H7 (cell line): ENCODE measurements around the gene NCK1. TPM values are rescaled to one million over a fixed set of nuclear protein-coding genes. Genes with fewer than 3 reads are reported as not detected.
"Not testable (repeated sequence)": the region's sequence is repeated elsewhere in the genome, so short reads cannot be mapped to it uniquely, and the experiment has no call there.

Experiments
- DNase-seq: peaks from one replicate; pipeline ENCODE4 v3.0.0; 2012
- H3K27me3 ChIP-seq: 2 replicates; pipeline ENCODE4 v1.6.0; 2011; ENCODE audit warnings: mild to moderate bottlenecking, low read length; ENCODE audit not compliant: control insufficient read depth, insufficient read depth
- H3K36me3 ChIP-seq: replicated peaks from 2 replicates; pipeline ENCODE4 v1.5.1; 2011; ENCODE audit warnings: low read length; ENCODE audit not compliant: control insufficient read depth, insufficient read depth
- H3K4me3 ChIP-seq: 2 replicates; pipeline ENCODE4 v1.5.1; 2011; ENCODE audit warnings: low read depth, mild to moderate bottlenecking, control low read depth, low read length, moderate library complexity; ENCODE audit not compliant: insufficient read depth
- total RNA-seq: library from RNA; depleted of rRNA; stranded (reverse); fragments of >200 nt; shearing (Covaris generic); gene quantifications from 2 replicates; pipeline ENCODE4 v1.2.3, GENCODE V29; 2014

NCK1 gene
- total RNA-seq, 1 experiment from 2014 or later = 19.4 TPM

GRCh38 chr3:136889947-136890346 lies 27.9 kb downstream of the NCK1 start:
- no peak for DNase-seq
- H3K27me3 ChIP-seq = no peaks in the 10 kb centered on the region
- H3K4me3 ChIP-seq = no peak overlapping the region
- H3K36me3 ChIP-seq = no peaks in the 10 kb centered on the region

- Histone ChIP-seq H3K27me3 (no peaks in the 10 kb centered on the region), H3K36me3 (no peaks in the 10 kb centered on the region), H3K4me3 (no peak overlapping the region)
- no peak for DNase-seq
Measured at GRCh38 chr3:136891934-136892855, 30.2 kb downstream of the NCK1 start.

- no peak for DNase-seq
- no peaks in the 10 kb centered on the region for H3K27me3 ChIP-seq
- H3K4me3 ChIP-seq = no peak overlapping the region
- no peaks in the 10 kb centered on the region for H3K36me3 ChIP-seq
Measured at GRCh38 chr3:136893848-136894443, 31.9 kb downstream of the NCK1 start.

- H3K36me3 ChIP-seq = not testable (repeated sequence)
Measured at GRCh38 chr3:136897171-136897570, 35.2 kb downstream of the NCK1 start.

GRCh38 chr3:136898549-136898948 lies 36.5 kb downstream of the NCK1 start:
- DNase-seq = no peak
- H3K27me3 ChIP-seq = no peaks in the 10 kb centered on the region
- no peak overlapping the region for H3K4me3 ChIP-seq
- no peaks in the 10 kb centered on the region for H3K36me3 ChIP-seq

More at GRCh38 chr3:136897171-136897570, 35.2 kb downstream of the NCK1 start:
- H3K27me3 ChIP-seq, H3K4me3 ChIP-seq, DNase-seq: not testable (repeated sequence)

GRCh38 chr3:136898954-136899353 lies 36.9 kb downstream of the NCK1 start:
- no peak overlapping the region for H3K4me3 ChIP-seq
- no peaks in the 10 kb centered on the region for H3K36me3 ChIP-seq
- H3K27me3 ChIP-seq = no peaks in the 10 kb centered on the region
- no peak for DNase-seq

GRCh38 chr3:136899622-136900158 lies 37.7 kb downstream of the NCK1 start:
- Histone ChIP-seq H3K4me3 (no peak overlapping the region), H3K36me3 (no peaks in the 10 kb centered on the region), H3K27me3 (no peaks in the 10 kb centered on the region)
- no peak for DNase-seq

GRCh38 chr3:136900694-136901093 lies 38.7 kb downstream of the NCK1 start:
- DNase-seq, H3K27me3 ChIP-seq, H3K4me3 ChIP-seq, H3K36me3 ChIP-seq: not testable (repeated sequence)

- Histone ChIP-seq H3K4me3 (no peak overlapping the region), H3K27me3 (no peaks in the 10 kb centered on the region), H3K36me3 (no peaks in the 10 kb centered on the region)
- DNase-seq = no peak
Measured at GRCh38 chr3:136901391-136901790, 39.4 kb downstream of the NCK1 start.

- not testable (repeated sequence) for H3K27me3 ChIP-seq, DNase-seq
Measured at GRCh38 chr3:136902530-136902929, 40.5 kb downstream of the NCK1 start.

GRCh38 chr3:136903899-136904298 lies 41.9 kb downstream of the NCK1 start:
- no peak for DNase-seq
- H3K4me3 ChIP-seq = no peak overlapping the region
- H3K36me3 ChIP-seq = no peaks in the 10 kb centered on the region
- no peaks in the 10 kb centered on the region for H3K27me3 ChIP-seq

More at GRCh38 chr3:136902530-136902929, 40.5 kb downstream of the NCK1 start:
- H3K36me3 ChIP-seq, H3K4me3 ChIP-seq: not testable (repeated sequence)

GRCh38 chr3:136904746-136905145 lies 42.7 kb downstream of the NCK1 start:
- Histone ChIP-seq H3K4me3 (no peak overlapping the region), H3K36me3 (no peaks in the 10 kb centered on the region), H3K27me3 (no peaks in the 10 kb centered on the region)
- DNase-seq = no peak

- no peak overlapping the region for H3K4me3 ChIP-seq
- no peaks in the 10 kb centered on the region for H3K36me3 ChIP-seq
- DNase-seq = no peak
- H3K27me3 ChIP-seq = no peaks in the 10 kb centered on the region
Measured at GRCh38 chr3:136905549-136905948, 43.5 kb downstream of the NCK1 start.

GRCh38 chr3:136906725-136907124 lies 44.7 kb downstream of the NCK1 start:
- Histone ChIP-seq H3K36me3 (no peaks in the 10 kb centered on the region), H3K4me3 (no peak overlapping the region), H3K27me3 (no peaks in the 10 kb centered on the region)
- no peak for DNase-seq

- no peaks in the 10 kb centered on the region for H3K27me3 ChIP-seq
- H3K4me3 ChIP-seq = no peak overlapping the region
- H3K36me3 ChIP-seq = no peaks in the 10 kb centered on the region
- no peak for DNase-seq
Measured at GRCh38 chr3:136908297-136908696, 46.3 kb downstream of the NCK1 start.
